Suprapubic skin (tissue), 4 donors: ENCODE measurements around the gene CLCNKA.

Source experiments
- CTCF ChIP-seq, 2 donors: fragments of 200-600 bp in 1 of 2; fragments of 450-650 bp in 1 of 2; sonication (generic) in 1 of 2; IDR thresholded peaks; one replicate each; pipeline ENCODE4 v1.5.1; 2016 to 2019; ENCODE audit warnings: antibody characterized with exemption in 2 of 2, mild to moderate bottlenecking in 1 of 2, moderate library complexity in 1 of 2
- EP300 ChIP-seq: sonication (generic); formaldehyde crosslinking; IDR thresholded peaks from one replicate; pipeline ENCODE4 v1.6.1; 2017; ENCODE audit warnings: antibody characterized with exemption
- POLR2A ChIP-seq, 2 donors: fragments of 450-650 bp; IDR thresholded peaks; one replicate each; pipeline ENCODE4 v1.6.1; 2017; ENCODE audit warnings: antibody characterized with exemption in 2 of 2, mild to moderate bottlenecking in 2 of 2, moderate library complexity in 2 of 2
- POLR2AphosphoS5 ChIP-seq, 3 donors: sonication (generic); formaldehyde crosslinking; IDR thresholded peaks; one replicate each; pipeline ENCODE4 v1.6.1; 2017; ENCODE audit warnings: antibody characterized with exemption in 3 of 3

GRCh38 chr1:16011936-16012589 is 9.8 kb upstream of the CLCNKA start:
- no peak for TF ChIP-seq CTCF (IDR thresholded peaks at IDR 0.05)
- TF ChIP-seq POLR2A (IDR thresholded peaks at IDR 0.05) = no peak
- no peak for TF ChIP-seq POLR2AphosphoS5 (IDR thresholded peaks at IDR 0.05)
- TF ChIP-seq EP300 = no peak
